Heart left ventricle (tissue), 13 donors: ENCODE measurements around the gene NIF3L1.

Experiments
- CTCF ChIP-seq, 12 donors: fragments of 200-600 bp; sonication (generic) in 4 of 12; IDR thresholded peaks; one replicate each; pipeline versions ENCODE4 v1.5.0 to v1.8.0; 2018 to 2022; ENCODE audit warnings: antibody characterized with exemption in 12 of 12, mild to moderate bottlenecking in 5 of 12
- POLR2A ChIP-seq, 2 donors: fragments of 450-650 bp; IDR thresholded peaks; one replicate each; pipeline ENCODE4 v1.6.1; 2017; ENCODE audit warnings: antibody characterized with exemption in 2 of 2, mild to moderate bottlenecking in 2 of 2, moderate library complexity in 2 of 2
- donor health status: ischemic (EF 13 %, LVEDD 7.1; RV severe dilation, severe dysfunction).
- donor health status: DM: no; HTN: yes; CAD: no.
- donor health status: DM: no; HTN: no; CAD: no.
- donor health status: ischemic (EF 25% LVEDD 6.9; RV normal size, moderate dysfunction).
- donor health status: ischemic (EF 25% LVEDD 5.7; RV mildly dilated, moderate dysfunction).
- donor health status: ischemic (EF 35%, LVEDD 5.7; RV mildly dilated, moderate dysfunction).
- donor health status: nonischemic (EF 11% LVEDD 7.7; RV severe dilation, severe dysfunction).
- donor health status: DM: yes; HTN: yes; CAD: no.
- donor health status: PGD.
- donor health status: ischemic (EF 29% LVEDD 5.4; RV normal size, mild dysfunction).
- donor health status: nonischemic (EF 23%, LVEDD 6.1; RV moderate dilation, normal function).

- no peak for TF ChIP-seq CTCF (IDR thresholded peaks at IDR 0.05)
- TF ChIP-seq POLR2A (IDR thresholded peaks at IDR 0.05) = no peak
Observed at GRCh38 chr2:200845669-200846325, 43.4 kb upstream of the NIF3L1 start.
